ENCODE measurements around the gene TMC6. TPM values are rescaled to one million over a fixed set of nuclear protein-coding genes. Genes with fewer than 3 reads are reported as not detected.
"Not testable (repeated sequence)": the region's sequence is repeated elsewhere in the genome, so short reads cannot be mapped to it uniquely, and the experiment has no call there.

Gene TMC6
- polyA plus RNA-seq, 4 donors, result 19.1 to 43.3 (median 35.7) TPM

- no peak for DNase-seq (ENCODE audit: low read depth in 4 of 4, low spot score in 2 of 4)
Measured at GRCh38 chr17:78163881-78164747, 35.6 kb upstream of the TMC6 start.

DNA sequence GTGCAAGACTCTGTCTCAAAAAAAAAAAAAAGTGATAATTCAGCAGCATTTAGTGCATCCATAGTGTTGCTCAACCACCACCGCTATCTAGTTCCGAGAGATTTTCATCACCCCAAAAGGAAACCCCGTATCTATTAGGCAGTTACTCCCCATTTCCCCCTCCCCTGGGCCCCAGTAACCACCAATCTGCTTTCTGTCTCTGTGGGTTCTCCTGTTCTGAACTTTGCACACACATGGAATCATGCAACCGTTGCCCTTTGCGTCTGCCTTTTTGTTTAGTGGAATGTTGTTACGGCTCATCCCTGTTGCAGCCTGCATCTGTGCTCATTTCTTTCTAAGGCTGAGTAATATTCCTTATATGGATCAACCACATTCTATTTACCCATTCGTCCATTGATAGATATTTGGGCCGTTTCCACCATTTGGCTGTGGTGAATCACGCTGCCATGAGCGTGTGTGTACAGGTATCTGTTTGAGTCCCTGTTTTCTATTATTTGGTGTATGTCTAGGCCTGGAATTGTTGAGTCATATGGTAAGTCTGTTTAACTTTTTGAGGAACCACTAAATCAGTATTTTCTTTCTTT lies 31.1 kb upstream of the TMC6 start:
- no peak for DNase-seq (ENCODE audit: low read depth in 4 of 4, low spot score in 2 of 4)

DNA sequence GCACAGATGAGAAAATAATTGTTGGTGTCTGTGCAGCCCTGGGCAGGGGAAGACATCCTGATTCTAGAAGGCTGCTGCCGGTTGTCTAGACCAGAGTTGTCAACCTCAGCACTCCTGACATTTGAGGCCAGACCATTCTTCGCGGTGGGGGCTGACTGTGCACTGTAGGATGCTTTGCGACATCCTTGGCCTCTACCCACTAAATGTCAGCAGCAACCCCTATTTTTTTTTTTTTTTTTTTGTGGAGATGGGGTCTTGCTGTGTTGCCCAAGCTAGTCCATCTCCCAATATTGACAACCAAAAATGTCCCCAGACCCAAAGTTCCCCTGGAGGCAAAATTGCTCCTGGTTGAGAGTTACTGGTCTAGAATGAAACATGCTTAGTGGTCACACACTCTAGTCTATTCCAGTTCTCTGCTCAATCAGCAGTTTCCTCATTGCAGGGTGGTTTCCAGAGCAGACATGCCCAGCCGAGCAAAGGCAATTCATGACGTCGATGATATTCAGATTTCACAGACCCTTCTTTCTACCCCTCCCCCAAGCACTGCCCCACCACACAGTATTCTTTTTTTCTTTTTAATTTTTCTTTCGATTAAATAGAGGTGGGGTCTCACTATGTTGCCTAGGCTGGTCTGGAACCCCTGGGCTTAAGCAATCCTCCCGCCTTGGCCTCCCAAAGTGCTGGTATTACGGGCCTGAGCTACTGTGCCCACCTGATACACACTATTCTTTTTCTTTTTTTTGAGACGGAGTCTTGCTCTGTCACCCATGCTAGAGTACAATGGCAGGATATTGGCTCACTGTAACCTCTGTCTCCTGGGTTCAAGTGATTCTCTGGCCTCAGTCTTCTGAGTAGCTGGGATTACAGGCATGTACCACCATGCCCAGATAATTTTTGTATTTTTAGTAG lies 26.6 kb upstream of the TMC6 start:
- DNase-seq (ENCODE audit: low read depth in 4 of 4, low spot score in 2 of 4), result no peak

GRCh38 chr17:78151514-78152008 lies 23.0 kb upstream of the TMC6 start:
- DNase-seq (ENCODE audit: low read depth in 4 of 4, low spot score in 2 of 4), result no peak

DNA sequence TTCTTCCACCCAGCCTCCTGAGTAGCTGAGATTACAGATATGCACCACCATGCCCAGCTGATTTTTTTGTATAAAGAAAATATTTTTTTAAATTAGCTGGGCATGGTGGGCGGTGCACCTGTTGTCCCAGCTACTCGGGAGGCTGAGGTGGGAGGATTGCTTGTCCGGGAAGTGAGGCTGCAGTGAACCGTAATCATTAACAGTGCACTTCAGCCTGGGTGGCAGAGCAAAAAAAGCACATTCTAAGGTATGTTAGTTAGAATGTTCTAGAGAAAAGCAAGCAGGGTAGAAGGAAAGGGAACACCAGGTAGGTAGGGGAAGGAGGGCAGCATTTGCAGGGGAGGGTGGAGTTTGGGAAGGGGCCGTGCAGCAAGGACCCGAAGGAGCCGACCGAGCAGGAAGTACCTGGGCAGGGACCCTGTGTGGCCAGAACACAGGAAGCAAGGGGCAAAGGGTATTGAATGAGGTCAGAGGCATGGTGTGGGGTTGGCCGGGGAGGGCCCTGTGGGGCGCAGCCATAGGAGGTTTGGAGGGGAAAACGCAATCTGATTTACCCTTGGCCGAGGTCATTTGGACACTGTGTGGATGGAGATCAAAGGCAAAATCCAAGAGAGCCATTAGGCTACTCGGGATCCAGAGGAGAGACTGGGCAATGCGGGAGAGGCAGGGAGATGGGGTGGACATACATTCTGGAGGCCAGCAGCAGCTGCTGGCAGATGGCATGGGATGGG lies 19.9 kb upstream of the TMC6 start:
- no peak for DNase-seq (ENCODE audit: low read depth in 4 of 4, low spot score in 2 of 4)

DNA sequence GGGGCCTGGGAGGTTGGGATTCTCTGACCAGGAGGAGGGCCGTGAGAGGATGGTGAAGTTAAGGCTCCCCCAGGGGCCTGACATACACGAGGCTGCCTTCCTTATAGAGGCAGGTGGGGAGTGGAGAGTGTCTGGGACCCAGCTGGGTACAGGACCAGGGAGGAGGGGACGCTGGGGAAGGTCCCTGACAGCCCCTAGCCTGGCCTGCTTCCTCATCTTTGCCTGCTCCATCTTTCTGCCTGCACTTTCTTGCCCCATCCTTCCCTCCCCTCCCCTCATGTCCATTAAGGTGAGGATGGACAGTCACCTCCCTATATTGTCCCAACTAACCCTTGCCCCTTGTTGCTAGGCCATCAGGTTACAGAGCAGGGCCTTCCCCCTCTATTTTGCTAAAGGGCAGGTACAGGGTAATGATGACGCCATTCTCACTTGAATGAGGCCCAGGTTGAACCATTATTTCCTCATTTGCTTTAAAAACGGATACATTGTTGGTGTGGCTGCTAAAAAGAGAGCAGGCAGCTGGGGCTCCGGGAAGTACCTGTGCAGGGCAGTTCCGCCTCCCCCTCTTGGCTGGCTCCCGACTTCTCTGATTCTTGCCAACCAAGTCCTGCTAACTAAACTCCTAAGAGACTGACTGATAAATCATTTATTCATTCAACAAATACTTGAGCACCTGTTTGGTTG lies 18.9 kb upstream of the TMC6 start:
- no peak for DNase-seq (ENCODE audit: low read depth in 4 of 4, low spot score in 2 of 4)

DNA sequence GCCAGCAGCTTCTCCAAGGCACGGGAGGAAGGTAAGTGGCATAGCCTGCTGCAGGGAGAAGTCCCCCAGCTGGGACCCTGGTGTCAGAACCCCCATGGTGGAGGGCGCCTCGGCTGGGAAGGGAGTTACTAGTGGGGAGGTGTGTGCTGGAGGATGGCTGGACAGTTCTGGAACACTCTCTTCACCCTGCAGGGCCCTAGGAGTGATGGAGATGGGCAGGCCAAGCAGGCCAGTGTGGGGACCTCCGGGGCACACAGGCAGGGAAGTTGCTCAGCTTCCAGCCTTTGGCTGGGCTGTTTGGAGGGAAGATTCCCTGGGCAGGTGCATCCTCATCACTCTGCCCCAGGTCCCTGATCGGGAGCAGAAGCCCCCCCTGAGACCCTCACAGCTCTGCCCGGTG lies 18.3 kb upstream of the TMC6 start:
- DNase-seq (ENCODE audit: low read depth in 4 of 4, low spot score in 2 of 4), result no peak

DNA sequence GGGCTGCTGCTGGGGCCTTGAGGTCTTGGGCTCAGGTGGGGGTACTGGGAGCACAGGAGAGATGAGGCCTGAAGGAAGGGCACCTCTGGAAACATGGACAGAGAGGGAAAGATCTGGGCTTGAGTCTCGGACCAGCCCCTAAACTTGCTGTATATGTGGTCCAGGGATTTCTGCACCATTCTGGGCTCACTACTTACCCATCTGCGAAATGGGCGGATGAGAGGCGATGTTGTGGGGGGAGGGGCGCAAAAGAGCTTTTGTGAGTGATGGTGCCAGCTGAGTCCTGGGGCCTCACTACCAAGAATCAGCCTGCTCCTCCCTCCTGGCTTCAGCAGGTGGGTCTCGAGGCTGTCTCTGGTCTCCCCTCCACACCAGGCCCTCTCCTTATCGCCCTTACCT lies 17.9 kb upstream of the TMC6 start:
- no peak for DNase-seq (ENCODE audit: low read depth in 4 of 4, low spot score in 2 of 4)

GRCh38 chr17:78144736-78145641 lies 16.4 kb upstream of the TMC6 start:
- DNase-seq (ENCODE audit: low read depth in 4 of 4, low spot score in 2 of 4), result no peak

DNA sequence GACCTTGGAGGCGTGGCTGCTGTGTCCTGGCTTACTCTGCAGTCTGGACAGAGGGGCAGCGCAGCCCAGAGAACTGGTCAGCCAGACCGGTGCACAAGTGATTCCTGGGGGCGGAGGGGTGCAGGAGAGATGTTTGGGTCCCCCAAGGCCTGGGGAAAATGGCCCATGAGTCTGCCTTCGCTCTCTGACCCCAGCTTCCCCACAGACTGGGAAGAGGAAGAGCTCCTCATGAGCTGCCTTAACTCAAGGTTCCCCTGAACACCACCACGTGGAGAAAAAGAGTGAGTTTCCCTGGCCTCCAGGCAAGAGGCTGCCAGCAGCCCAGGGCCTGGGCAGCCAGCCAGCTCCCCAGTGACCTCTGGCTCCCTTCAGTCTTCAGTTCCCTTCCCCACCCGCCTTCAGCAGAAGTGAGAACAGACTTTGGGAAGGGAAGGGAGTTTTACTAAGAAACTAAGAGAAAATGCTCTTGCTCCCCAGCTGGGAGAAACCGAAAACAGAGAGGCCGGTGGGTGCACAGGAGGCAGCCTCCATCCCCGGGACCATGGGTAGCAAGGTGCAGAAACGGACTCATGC lies 15.7 kb upstream of the TMC6 start:
- no peak for DNase-seq (ENCODE audit: low read depth in 4 of 4, low spot score in 2 of 4)

DNA sequence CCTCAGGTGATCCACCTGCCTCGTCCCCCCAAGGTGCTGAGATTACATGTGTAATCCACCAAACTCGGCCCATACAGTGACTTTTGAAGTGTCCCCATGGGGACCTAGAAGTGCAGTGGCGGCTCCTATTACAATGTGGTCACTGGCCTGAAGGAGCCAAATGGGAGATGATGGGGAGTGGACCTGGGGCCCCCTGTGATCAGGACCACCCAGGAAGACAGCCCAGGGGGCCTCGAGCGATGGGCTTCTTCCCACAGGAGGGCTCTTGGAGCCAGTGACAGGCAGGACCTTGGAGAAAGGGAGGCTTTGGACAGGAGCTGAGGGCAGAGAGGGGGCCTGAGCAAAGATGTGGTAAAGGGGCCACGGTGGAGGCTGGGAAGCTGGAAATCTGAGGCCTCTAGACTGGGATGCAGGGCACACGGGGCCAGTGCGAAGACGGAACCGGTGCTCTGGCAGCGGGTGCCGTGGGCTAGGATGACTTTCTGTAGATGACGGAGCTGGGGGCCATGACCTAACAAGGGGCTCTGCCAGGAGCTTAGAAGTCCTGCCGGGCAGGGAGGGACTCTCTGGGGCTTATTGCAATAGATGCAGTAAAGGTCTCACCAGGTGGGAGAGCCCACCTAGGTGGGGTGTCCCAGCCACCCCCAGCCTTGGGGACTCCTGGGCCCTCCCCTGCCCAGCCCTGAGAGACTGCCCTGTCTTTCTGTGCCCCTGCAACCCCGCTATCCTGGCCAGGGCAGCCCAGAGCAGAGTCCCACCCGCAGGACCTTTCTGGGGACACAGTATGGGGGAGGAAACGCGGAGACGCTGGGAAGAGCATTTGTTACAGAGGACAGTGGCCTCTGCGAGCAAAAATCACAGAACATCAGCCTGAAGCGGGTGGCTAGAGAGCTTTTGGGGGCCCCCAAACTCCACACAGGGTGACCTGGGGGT lies 14.9 kb upstream of the TMC6 start:
- no peak for DNase-seq (ENCODE audit: low read depth in 4 of 4, low spot score in 2 of 4)

DNA sequence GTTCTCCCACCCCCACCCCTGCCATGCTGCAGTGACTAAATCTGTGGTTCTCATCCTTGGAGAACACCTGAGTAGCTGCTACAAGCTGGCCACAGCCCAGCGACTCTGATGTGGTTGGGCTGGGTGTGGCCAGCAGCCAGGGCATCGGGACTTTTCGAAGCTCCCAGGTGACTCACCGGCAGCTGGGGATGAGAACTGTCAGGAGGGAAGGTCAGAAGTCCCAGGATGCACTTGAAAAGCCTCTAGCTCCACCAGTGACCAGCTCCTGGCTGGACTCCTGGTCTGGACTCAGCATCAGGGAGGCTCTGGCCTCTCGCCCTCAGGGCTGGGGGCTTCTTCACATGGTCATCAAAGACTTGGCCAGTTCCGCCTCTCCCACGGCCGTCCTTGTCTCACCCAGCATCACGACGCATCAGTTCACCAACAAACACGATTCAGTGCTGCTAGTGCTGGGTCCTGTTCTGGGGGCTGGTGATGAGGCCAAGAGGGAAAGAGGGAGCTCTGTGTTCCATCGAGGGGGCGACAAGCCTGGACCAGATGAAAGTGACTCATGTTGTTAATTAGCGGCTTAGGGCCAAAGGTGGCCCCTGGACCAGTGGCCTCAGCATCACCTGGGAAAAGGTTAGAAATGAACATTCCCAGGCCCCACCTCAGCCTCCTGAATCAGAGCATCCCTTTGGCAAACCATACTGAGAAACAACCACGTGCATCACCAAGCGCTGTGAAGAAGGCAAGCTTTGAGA lies 13.7 kb upstream of the TMC6 start:
- no peak for DNase-seq (ENCODE audit: low read depth in 4 of 4, low spot score in 2 of 4)

GRCh38 chr17:78141437-78142118 lies 13.0 kb upstream of the TMC6 start:
- no peak for DNase-seq (ENCODE audit: low read depth in 4 of 4, low spot score in 2 of 4)

DNA sequence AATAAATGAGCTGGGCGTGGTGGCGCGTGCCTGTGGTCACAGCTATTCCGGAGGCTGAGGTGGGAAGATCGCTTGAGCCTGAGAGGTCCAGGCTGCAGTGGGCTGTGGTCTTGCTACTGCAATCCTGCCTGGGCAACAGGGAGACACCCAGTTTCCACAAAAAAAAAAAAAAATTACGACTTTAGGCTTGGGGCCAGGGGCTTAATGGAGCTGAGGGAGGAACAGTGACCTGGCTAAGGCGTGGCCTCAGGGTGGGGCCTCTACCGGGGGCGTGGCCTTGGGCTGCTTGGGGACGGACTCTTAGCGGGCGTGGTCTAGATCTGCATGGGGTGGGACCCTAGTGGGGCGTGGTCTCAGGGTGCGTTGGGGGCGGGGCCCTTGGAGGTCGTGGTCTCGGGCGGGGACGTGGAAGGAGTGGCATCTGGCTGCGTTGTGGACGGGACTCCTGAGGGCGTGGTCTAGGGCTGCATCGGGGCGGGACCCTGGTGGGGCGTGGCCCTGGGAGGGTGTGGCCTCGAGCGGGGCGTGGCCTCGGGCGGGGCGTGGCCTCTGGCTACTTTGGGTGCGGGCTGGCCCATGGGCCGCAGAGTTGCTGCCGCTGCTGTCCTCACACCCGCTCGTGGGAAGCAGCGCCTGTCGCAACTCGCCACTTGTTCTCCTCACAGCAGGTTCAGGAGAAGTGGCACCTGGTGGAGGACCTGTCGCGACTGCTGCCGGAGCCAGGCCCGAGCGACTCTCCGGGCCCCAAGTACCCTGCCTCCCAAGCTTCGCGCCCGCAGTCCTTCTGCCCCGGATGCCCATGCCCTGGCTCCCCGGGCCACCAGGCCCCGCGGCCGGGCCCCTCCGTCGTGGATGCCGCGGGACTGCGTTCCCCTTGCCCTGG lies 11.9 kb upstream of the TMC6 start:
- DNase-seq (ENCODE audit: low read depth in 4 of 4, low spot score in 2 of 4), result no peak

- not testable (repeated sequence) for DNase-seq (ENCODE audit: low read depth in 4 of 4, low spot score in 2 of 4)
Measured at GRCh38 chr17:78139861-78140168, 11.3 kb upstream of the TMC6 start.
